ENCODE data around the gene SNAP29.
A peak's percentile ranks its signal among the peaks of the same experiment; 100 is the strongest.

The SNAP29 gene

DNA sequence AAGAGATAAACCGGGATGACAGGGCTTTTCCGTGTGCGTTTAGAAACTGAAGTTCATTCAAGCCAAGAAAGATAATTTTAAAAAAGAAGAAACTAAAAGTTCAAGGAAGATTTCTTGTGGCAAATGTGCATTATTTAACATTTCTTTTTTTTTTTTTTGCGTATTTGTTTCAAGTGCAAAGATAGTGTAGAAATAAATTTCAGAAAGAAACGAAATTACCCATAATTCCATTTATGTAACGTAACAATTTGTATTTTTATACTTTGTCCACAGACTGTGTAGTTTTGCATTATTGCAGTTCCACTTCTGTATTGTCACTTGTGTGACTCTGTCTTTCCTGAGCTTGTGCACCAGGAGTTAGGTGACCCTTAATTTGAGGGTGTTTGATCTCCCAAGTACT is 24.0 kb downstream of the SNAP29 start:
- no peak overlapping the region for H3K18ac ChIP-seq (ENCODE audit: low read length)
- no peak overlapping the region for H2AK5ac ChIP-seq (ENCODE audit: low read depth, low read length)
- peaks cover 14 to 47% of the 10 kb centered on the region in 2 donors for H3K36me3 ChIP-seq (replicated peaks in 1 of 2; ENCODE audit: control insufficient read depth in 2 of 2, insufficient read depth in 2 of 2, low read length in 2 of 2)
- no peak overlapping the region for H4K8ac ChIP-seq (ENCODE audit: low read depth, low read length)
- H2BK15ac ChIP-seq (ENCODE audit: low read length), result no peak overlapping the region
- H2BK12ac ChIP-seq (ENCODE audit: low read length), result no peak overlapping the region
- no peak overlapping the region for H3K4me3 ChIP-seq (ENCODE audit: low read length in 2 of 2)
- H3K4ac ChIP-seq (ENCODE audit: low read length), result no peak overlapping the region
- no peak overlapping the region for H3K27ac ChIP-seq (replicated peaks; ENCODE audit: low read length)
- H3K9ac ChIP-seq (ENCODE audit: low read depth, low read length, poor library complexity), result no peak overlapping the region
- H3K4me2 ChIP-seq (ENCODE audit: insufficient read depth, low read length, poor library complexity, severe bottlenecking), result no peak overlapping the region
- H3K79me1 ChIP-seq (ENCODE audit: low read depth, low read length), result no peaks in the 10 kb centered on the region
- H2BK5ac ChIP-seq (ENCODE audit: low read length), result no peak overlapping the region
- H3K9me3 ChIP-seq (replicated peaks in 1 of 2; ENCODE audit: control insufficient read depth in 2 of 2, insufficient read depth in 1 of 2, low read depth in 1 of 2, low read length in 2 of 2), result no peaks in the 10 kb centered on the region
- no peak overlapping the region for H3K23ac ChIP-seq (ENCODE audit: low read depth, low read length, poor library complexity)
- H3K4me1 ChIP-seq (ENCODE audit: control insufficient read depth in 2 of 2, insufficient read depth in 1 of 2, low read depth in 1 of 2, low read length in 2 of 2), result peaks cover 0 to 3% of the 10 kb centered on the region in 2 donors
- DNase-seq (ENCODE audit: low spot score), result no peak
- H3K14ac ChIP-seq (ENCODE audit: low read length), result no peak overlapping the region
- no peak overlapping the region for H2AFZ ChIP-seq (ENCODE audit: low read length)
- no peak overlapping the region for H4K91ac ChIP-seq (ENCODE audit: low read depth, low read length, poor library complexity)
- H2BK120ac ChIP-seq (ENCODE audit: low read depth, low read length), result no peak overlapping the region
- H3K27me3 ChIP-seq (ENCODE audit: control insufficient read depth in 3 of 3, insufficient read depth in 3 of 3, low read depth in 1 of 3, low read length in 3 of 3), result no peaks in the 10 kb centered on the region
- WGBS, 2 donors (ENCODE audit: extremely low coverage in 2 of 2, insufficient read length in 2 of 2, insufficient replicate concordance in 1 of 2), result no CpG with 5 or more reads among the region's 6 CpGs

DNA sequence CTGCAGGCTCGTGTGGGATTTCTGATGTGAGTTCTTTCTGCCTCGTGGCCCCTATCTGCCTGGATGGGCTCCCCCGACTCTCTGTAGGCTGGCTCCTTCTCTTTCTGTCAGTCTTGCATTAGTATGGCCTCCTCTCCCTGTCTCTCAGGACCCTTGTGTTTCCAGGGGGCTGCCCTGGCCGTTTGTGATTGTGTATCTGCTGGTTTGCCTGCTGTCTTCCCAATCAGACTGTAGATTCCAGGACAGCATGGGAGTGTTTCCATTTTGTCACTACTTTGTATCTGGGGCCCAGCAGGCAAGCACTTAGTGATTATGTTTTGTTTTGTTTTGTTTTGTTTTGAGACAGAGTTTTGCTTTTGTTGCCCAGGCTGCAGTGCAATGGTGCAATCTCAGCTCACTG is 25.6 kb downstream of the SNAP29 start:
- Histone ChIP-seq H3K4ac (ENCODE audit: low read length) (no peak overlapping the region), H3K36me3 (replicated peaks in 1 of 2; ENCODE audit: control insufficient read depth in 2 of 2, insufficient read depth in 2 of 2, low read length in 2 of 2) (peaks cover 22 to 61% of the 10 kb centered on the region in 2 donors), H3K14ac (ENCODE audit: low read length) (no peak overlapping the region), H3K27ac (replicated peaks; ENCODE audit: low read length) (no peak overlapping the region), H2BK15ac (ENCODE audit: low read length) (no peak overlapping the region), H2AK5ac (ENCODE audit: low read depth, low read length) (no peak overlapping the region), H2AFZ (ENCODE audit: low read length) (no peak overlapping the region), H2BK12ac (ENCODE audit: low read length) (no peak overlapping the region), H2BK5ac (ENCODE audit: low read length) (no peak overlapping the region), H3K79me1 (ENCODE audit: low read depth, low read length) (no peaks in the 10 kb centered on the region), H2BK120ac (ENCODE audit: low read depth, low read length) (no peak overlapping the region), H3K9ac (ENCODE audit: low read depth, low read length, poor library complexity) (no peak overlapping the region), H3K23ac (ENCODE audit: low read depth, low read length, poor library complexity) (no peak overlapping the region), H3K4me3 (ENCODE audit: low read length in 2 of 2) (no peak overlapping the region), H3K9me3 (replicated peaks in 1 of 2; ENCODE audit: control insufficient read depth in 2 of 2, insufficient read depth in 1 of 2, low read depth in 1 of 2, low read length in 2 of 2) (no peaks in the 10 kb centered on the region), H3K4me2 (ENCODE audit: insufficient read depth, low read length, poor library complexity, severe bottlenecking) (no peak overlapping the region), H4K91ac (ENCODE audit: low read depth, low read length, poor library complexity) (no peak overlapping the region), H3K4me1 (ENCODE audit: control insufficient read depth in 2 of 2, insufficient read depth in 1 of 2, low read depth in 1 of 2, low read length in 2 of 2) (peaks cover 0 to 3% of the 10 kb centered on the region in 2 donors), H3K18ac (ENCODE audit: low read length) (no peak overlapping the region), H3K27me3 (ENCODE audit: control insufficient read depth in 3 of 3, insufficient read depth in 3 of 3, low read depth in 1 of 3, low read length in 3 of 3) (no peaks in the 10 kb centered on the region), H4K8ac (ENCODE audit: low read depth, low read length) (no peak overlapping the region)
- no peak for DNase-seq (ENCODE audit: low spot score)
- WGBS, 2 donors (ENCODE audit: extremely low coverage in 2 of 2, insufficient read length in 2 of 2, insufficient replicate concordance in 1 of 2), result no CpG with 5 or more reads among the region's 4 CpGs

DNA sequence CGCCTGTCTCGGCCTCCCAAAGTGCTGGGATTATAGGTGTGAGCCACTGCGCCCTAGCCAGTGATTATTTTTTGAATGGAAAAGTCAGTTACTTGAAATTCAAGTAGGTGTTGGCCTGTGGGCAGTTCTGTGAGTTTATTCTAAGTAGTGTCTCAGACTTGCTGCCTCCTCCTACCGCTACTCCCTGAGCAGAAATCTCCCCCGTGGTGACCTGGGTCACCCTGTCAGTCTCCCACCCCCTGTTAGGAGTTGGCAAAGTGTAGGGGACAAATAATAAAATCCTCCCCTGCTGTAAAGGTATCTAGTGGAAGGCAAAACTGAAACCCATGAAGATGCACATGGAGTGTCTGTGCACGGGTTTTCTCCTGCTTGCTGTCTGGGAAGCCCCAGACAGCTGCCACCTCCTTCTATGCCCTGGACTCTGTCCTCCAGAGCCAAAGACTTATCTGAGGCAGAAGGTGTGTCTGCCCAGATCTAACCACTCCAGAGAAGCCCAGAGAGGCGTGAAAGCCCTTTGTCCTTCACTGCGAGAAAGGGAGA is 26.3 kb downstream of the SNAP29 start:
- H2BK15ac ChIP-seq (ENCODE audit: low read length), result no peak overlapping the region
- H2BK5ac ChIP-seq (ENCODE audit: low read length), result no peak overlapping the region
- no CpG with 5 or more reads among the region's 8 CpGs for WGBS, 2 donors (ENCODE audit: extremely low coverage in 2 of 2, insufficient read length in 2 of 2, insufficient replicate concordance in 1 of 2)
- H3K4ac ChIP-seq (ENCODE audit: low read length), result no peak overlapping the region
- H3K4me2 ChIP-seq (ENCODE audit: insufficient read depth, low read length, poor library complexity, severe bottlenecking), result no peak overlapping the region
- H3K23ac ChIP-seq (ENCODE audit: low read depth, low read length, poor library complexity), result no peak overlapping the region
- DNase-seq (ENCODE audit: low spot score), result no peak
- no peak overlapping the region for H4K8ac ChIP-seq (ENCODE audit: low read depth, low read length)
- H2BK120ac ChIP-seq (ENCODE audit: low read depth, low read length), result no peak overlapping the region
- H3K79me1 ChIP-seq (ENCODE audit: low read depth, low read length), result no peaks in the 10 kb centered on the region
- H3K4me1 ChIP-seq (ENCODE audit: control insufficient read depth in 2 of 2, insufficient read depth in 1 of 2, low read depth in 1 of 2, low read length in 2 of 2), result peaks cover 0 to 3% of the 10 kb centered on the region in 2 donors
- no peak overlapping the region for H4K91ac ChIP-seq (ENCODE audit: low read depth, low read length, poor library complexity)
- H3K27ac ChIP-seq (replicated peaks; ENCODE audit: low read length), result no peak overlapping the region
- no peak overlapping the region for H2AFZ ChIP-seq (ENCODE audit: low read length)
- H3K9me3 ChIP-seq (replicated peaks in 1 of 2; ENCODE audit: control insufficient read depth in 2 of 2, insufficient read depth in 1 of 2, low read depth in 1 of 2, low read length in 2 of 2), result no peaks in the 10 kb centered on the region
- H2AK5ac ChIP-seq (ENCODE audit: low read depth, low read length), result no peak overlapping the region
- no peak overlapping the region for H3K14ac ChIP-seq (ENCODE audit: low read length)
- H3K18ac ChIP-seq (ENCODE audit: low read length), result no peak overlapping the region
- H3K36me3 ChIP-seq (replicated peaks in 1 of 2; ENCODE audit: control insufficient read depth in 2 of 2, insufficient read depth in 2 of 2, low read length in 2 of 2), result peaks cover 22 to 68% of the 10 kb centered on the region in 2 donors
- H3K9ac ChIP-seq (ENCODE audit: low read depth, low read length, poor library complexity), result no peak overlapping the region
- H2BK12ac ChIP-seq (ENCODE audit: low read length), result no peak overlapping the region
- no peak overlapping the region for H3K4me3 ChIP-seq (ENCODE audit: low read length in 2 of 2)
- H3K27me3 ChIP-seq (ENCODE audit: control insufficient read depth in 3 of 3, insufficient read depth in 3 of 3, low read depth in 1 of 3, low read length in 3 of 3), result no peaks in the 10 kb centered on the region

DNA sequence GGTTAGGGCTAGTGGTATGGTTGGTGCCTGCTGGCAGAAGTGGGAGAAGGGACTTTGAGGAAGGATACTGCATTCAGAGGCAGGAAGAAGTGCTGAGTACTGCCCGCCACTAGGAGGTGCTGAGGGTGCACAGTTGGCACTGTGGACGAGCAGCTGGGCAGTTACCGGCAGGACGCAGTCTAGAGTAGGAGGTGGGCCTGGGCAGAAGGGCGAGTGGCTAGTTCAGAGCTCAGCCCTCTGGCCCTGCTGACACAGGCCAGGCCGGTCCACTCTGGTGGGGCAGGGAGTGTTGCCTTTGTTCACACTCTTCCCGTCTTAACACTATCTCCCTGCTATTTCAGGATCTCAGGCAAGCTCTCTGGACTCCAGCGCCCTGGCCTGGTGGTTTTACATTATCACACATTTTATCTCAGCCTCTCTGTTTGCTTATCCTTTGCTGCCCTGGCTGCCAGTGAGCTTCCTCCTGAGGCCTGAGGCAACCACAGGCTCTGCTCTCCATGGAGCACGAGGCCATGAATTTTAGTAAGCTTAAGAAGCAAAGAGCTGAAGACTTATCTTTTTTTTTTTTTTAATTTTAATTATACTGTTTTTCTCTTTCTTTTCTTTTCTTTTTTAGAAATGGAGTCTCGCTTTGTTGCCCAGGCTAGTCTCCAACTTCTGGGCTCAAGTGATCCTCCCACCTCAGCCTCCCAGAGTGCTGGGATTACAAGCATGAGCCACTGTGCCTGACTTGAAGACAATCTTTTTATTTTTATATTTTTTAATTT is 26.9 kb downstream of the SNAP29 start:
- Histone ChIP-seq H2BK5ac (ENCODE audit: low read length) (no peak overlapping the region), H3K4me2 (ENCODE audit: insufficient read depth, low read length, poor library complexity, severe bottlenecking) (no peak overlapping the region), H4K91ac (ENCODE audit: low read depth, low read length, poor library complexity) (no peak overlapping the region), H2AK5ac (ENCODE audit: low read depth, low read length) (no peak overlapping the region), H3K9me3 (replicated peaks in 1 of 2; ENCODE audit: control insufficient read depth in 2 of 2, insufficient read depth in 1 of 2, low read depth in 1 of 2, low read length in 2 of 2) (no peaks in the 10 kb centered on the region), H3K14ac (ENCODE audit: low read length) (no peak overlapping the region), H3K36me3 (replicated peaks in 1 of 2; ENCODE audit: control insufficient read depth in 2 of 2, insufficient read depth in 2 of 2, low read length in 2 of 2) (peaks cover 22 to 68% of the 10 kb centered on the region in 2 donors), H3K4ac (ENCODE audit: low read length) (no peak overlapping the region), H2BK120ac (ENCODE audit: low read depth, low read length) (no peak overlapping the region), H2BK12ac (ENCODE audit: low read length) (no peak overlapping the region), H3K79me1 (ENCODE audit: low read depth, low read length) (no peaks in the 10 kb centered on the region), H2AFZ (ENCODE audit: low read length) (peak overlapping the region; percentile 45), H3K18ac (ENCODE audit: low read length) (no peak overlapping the region), H3K27ac (replicated peaks; ENCODE audit: low read length) (no peak overlapping the region), H4K8ac (ENCODE audit: low read depth, low read length) (peak overlapping the region; percentile 58), H3K23ac (ENCODE audit: low read depth, low read length, poor library complexity) (peak overlapping the region; percentile 61), H3K9ac (ENCODE audit: low read depth, low read length, poor library complexity) (no peak overlapping the region), H3K4me3 (ENCODE audit: low read length in 2 of 2) (no peak overlapping the region), H2BK15ac (ENCODE audit: low read length) (no peak overlapping the region), H3K27me3 (ENCODE audit: control insufficient read depth in 3 of 3, insufficient read depth in 3 of 3, low read depth in 1 of 3, low read length in 3 of 3) (no peaks in the 10 kb centered on the region), H3K4me1 (ENCODE audit: control insufficient read depth in 2 of 2, insufficient read depth in 1 of 2, low read depth in 1 of 2, low read length in 2 of 2) (peaks cover 0 to 3% of the 10 kb centered on the region in 2 donors)
- peak; percentile 54 for DNase-seq (ENCODE audit: low spot score)
- WGBS, 2 donors (ENCODE audit: extremely low coverage in 2 of 2, insufficient read length in 2 of 2, insufficient replicate concordance in 1 of 2), result no CpG with 5 or more reads among the region's 10 CpGs

Measured in neuronal stem cell (in vitro differentiated cells).